RWPE1 (cell line): ENCODE data around the gene EEIG2.

Experiments used
- CTCF ChIA-PET: fragments of 350-600 bp; sonication (Branson Sonifier 250); formaldehyde crosslinking; extraction: SDS; loops from one replicate; lab custom pipeline; 2021; lab: Yijun Ruan, JAX
- POLR2A ChIA-PET: fragments of 400-600 bp; formaldehyde crosslinking; extraction: SDS; loops from one replicate; lab custom pipeline; 2020; ENCODE audit warnings: antibody characterized with exemption; ENCODE audit not compliant: low non-redundant PET; lab: Yijun Ruan, JAX
- DNase-seq: peaks from one replicate; pipeline ENCODE4 v3.0.0; 2012; ENCODE audit warnings: low spot score
- H3K27ac ChIP-seq: fragments of 450-650 bp; 2 replicates; pipeline ENCODE4 v1.5.1; 2017
- TF ChIP-seq, protein P1 (sequence below): fragments of 450-650 bp; conservative IDR thresholded peaks from 2 replicates; pipeline ENCODE4 v1.5.1; 2017; ENCODE audit warnings: low read depth, mild to moderate bottlenecking

The EEIG2 gene

DNA sequence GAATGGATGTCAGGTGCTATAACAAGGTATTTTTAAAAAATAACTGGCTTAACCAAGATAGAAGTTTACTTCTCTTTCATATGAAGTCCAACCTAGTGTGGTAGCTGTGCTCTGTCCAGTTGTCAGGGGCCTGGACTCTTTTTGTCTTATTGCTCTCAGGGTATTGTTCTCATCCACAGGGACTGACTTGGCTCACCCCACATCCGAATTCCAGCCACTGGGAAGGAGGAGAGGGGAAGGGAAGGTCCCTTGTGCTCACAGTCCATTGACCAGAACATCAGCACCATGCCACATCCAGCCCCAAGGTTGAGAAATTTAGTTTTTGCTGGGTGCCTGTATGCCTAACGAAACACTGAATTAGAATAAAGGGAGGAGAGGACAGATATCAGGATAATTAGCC lies 8.7 kb downstream of the EEIG2 start:
- ChIA-PET POLR2A (no interaction called here), CTCF (no interaction called here)
- H3K27ac ChIP-seq, result no peak overlapping the region
- DNase-seq, result no peak
- TF ChIP-seq, protein P1, sequence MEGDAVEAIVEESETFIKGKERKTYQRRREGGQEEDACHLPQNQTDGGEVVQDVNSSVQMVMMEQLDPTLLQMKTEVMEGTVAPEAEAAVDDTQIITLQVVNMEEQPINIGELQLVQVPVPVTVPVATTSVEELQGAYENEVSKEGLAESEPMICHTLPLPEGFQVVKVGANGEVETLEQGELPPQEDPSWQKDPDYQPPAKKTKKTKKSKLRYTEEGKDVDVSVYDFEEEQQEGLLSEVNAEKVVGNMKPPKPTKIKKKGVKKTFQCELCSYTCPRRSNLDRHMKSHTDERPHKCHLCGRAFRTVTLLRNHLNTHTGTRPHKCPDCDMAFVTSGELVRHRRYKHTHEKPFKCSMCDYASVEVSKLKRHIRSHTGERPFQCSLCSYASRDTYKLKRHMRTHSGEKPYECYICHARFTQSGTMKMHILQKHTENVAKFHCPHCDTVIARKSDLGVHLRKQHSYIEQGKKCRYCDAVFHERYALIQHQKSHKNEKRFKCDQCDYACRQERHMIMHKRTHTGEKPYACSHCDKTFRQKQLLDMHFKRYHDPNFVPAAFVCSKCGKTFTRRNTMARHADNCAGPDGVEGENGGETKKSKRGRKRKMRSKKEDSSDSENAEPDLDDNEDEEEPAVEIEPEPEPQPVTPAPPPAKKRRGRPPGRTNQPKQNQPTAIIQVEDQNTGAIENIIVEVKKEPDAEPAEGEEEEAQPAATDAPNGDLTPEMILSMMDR, result no peak

DNA sequence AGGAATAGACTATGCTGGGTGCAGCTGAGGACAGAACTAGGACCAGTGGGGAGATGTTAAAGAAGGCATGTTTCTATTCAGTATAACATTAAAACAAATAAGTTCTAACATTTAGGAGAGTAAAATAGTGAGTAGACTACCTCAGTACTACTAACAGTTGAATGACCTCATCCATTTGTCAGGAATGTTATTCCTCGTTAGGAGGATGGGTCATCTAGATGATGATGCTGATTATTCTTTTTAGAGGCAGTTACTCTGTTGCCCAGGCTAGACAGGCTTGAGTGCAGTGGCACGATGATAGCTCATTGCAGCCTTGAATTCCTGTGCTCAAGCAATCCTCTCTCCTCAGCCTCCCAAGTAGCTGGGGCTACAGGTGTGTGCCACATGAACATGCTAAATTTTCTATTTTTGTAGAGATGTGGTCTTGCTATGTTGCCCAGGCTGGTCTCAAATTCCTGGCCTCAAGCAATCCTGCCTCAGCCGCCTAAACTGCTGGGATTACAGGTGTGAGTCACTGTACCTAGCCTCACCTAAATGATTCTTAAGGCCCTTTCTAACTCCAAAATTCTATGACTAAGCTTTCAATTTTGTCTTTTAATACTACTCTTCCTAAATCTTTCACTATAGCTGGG lies 9.3 kb downstream of the EEIG2 start:
- H3K27ac ChIP-seq, result no peak overlapping the region
- ChIA-PET POLR2A (no interaction called here), CTCF (interaction anchor here (1.5 kb wide), 1 partner anchor 74 kb away, joined by 5 read pairs; no protein-coding TSS in a partner anchor)
- DNase-seq, result no peak
- TF ChIP-seq, protein P1, result no peak

DNA sequence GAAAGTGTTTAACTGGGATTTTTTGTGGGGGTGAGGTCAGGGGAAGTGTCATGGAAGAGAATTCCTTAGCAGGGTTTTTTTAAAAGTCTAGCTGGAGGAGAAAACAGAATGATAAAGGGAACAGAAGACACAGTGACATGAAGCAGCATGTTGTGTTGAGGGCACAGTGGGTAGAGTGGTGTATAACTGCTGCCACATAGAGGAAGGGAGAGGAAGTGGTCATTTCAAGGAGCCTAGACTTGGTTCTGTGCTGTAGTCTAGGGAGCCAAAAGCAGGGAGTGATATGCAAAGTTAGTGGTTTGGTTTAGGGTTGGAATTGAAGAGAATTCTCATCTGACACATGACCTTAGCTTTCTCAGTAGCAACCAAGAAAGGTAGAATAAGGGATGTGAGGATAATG lies 10.2 kb downstream of the EEIG2 start:
- no peak overlapping the region for H3K27ac ChIP-seq
- peak; percentile 29 for DNase-seq
- TF ChIP-seq, protein P1, result no peak; the same call in 1 of the 2 replicates
- ChIA-PET POLR2A (no interaction called here), CTCF (interaction anchor here (0.8 to 1.5 kb wide), 3 partner anchors 9 to 73 kb away, joined by 3 to 5 read pairs (median 3); no protein-coding TSS in a partner anchor)

DNA sequence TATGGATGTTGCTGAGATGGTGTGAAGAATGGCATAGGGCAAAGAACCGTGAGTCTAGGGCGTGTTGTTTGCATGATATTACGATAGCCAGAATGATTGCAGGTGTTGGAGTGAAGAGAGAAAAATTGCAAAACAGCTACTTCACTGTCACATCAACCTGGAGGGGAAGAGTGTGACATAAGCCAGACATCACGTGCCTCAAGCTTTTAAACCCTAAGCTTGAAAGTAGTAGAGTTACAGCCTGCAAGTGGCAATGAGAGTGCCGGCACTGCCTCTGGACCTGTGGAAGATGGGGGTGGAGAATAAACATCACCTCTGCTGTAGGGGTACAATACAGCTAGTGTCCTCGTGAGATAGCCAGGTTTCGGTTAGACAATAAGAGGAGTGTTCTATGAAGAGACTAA lies 11.1 kb downstream of the EEIG2 start:
- POLR2A ChIA-PET, result no interaction called here
- TF ChIP-seq, protein P1, result no peak
- DNase-seq, result no peak
- no peak overlapping the region for H3K27ac ChIP-seq
- CTCF ChIA-PET, result interaction anchor here (0.6 kb wide), 1 partner anchor 64 kb away, joined by 3 read pairs; no protein-coding TSS in a partner anchor

DNA sequence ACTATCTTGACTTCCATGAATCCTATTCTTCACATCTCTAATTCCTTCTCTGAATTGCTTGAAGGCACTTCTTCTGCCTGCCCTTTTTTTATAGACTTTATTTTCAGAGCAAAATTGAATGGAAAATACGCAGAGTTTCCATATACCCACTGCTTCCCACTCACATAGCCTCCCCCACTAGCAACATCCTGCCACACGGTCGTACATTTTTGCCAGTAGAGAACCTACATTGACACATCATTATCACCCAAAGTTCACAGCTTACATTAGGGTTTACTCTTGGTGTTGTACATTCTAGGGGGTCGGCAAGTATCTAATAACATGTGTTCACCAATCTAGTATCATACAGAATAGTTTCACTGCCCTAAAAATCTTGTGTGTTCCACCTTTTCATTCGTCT lies 12.3 kb downstream of the EEIG2 start:
- POLR2A ChIA-PET, result no interaction called here
- CTCF ChIA-PET, result no interaction called here
- TF ChIP-seq, protein P1, result no peak

DNA sequence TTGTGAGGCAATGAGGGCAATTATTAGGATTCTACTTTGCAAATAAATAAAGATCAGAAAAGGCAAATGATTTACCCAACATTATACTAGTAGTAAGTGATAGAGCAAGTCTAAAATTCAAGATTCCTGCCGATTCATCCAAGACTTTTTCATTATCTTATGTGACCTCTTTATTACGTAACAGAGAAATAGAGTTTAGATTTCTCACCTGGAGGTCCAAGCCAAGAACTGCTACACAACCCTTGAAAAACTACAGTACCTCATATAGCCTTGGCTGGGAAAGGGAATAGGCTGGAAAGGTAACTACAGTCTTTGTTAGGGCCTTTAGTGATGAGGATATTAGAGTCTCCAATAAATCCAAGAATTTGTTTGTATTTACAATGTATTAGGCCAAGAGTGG lies 13.3 kb downstream of the EEIG2 start:
- no peak overlapping the region for H3K27ac ChIP-seq
- no peak for DNase-seq
- TF ChIP-seq, protein P1, result no peak
- ChIA-PET POLR2A (no interaction called here), CTCF (no interaction called here)

More for the DNA sequence above, 12.3 kb downstream of the EEIG2 start:
- no peak for DNase-seq
- H3K27ac ChIP-seq, result no peak overlapping the region
